Vagina (tissue), 2 donors: ENCODE data around the gene NR1H3.

Source experiments
- POLR2A ChIP-seq, 2 donors: fragments of 450-650 bp; IDR thresholded peaks; one replicate each; pipeline ENCODE4 v1.6.1; 2017; ENCODE audit warnings: antibody characterized with exemption in 2 of 2, mild to moderate bottlenecking in 2 of 2, moderate library complexity in 2 of 2
- TF ChIP-seq, protein P1 (sequence below), 3 experiments: fragments of 450-650 bp in 2 of 3; fragments of 200-600 bp in 1 of 3; sonication (generic) in 1 of 3; IDR thresholded peaks; one replicate each; pipeline ENCODE4 v1.5.1; 2017 to 2019; ENCODE audit warnings: antibody characterized with exemption in 3 of 3, mild to moderate bottlenecking in 2 of 3, moderate library complexity in 2 of 3

DNA sequence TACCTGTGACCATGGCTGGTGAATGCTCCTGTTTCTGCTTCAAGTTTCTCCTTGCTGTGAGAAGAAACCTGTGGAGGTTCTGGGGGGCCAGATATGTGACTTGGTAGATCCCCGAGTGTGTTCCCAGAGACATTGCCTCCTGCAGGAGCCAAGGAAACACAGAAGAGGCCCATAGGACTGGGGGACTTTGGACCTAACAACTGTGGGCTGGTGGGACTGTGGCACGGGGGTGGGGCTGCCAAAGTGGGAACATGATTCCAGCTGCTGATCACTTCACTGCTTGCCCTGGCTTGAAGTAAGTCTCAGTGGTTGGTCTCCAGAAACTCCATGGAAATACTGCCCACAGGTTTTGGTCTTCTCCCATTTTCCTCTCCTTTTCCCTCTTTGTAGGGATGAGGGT is 4.1 kb upstream of the NR1H3 start:
- TF ChIP-seq POLR2A (IDR thresholded peaks at IDR 0.05) = no peak
- TF ChIP-seq, protein P1, sequence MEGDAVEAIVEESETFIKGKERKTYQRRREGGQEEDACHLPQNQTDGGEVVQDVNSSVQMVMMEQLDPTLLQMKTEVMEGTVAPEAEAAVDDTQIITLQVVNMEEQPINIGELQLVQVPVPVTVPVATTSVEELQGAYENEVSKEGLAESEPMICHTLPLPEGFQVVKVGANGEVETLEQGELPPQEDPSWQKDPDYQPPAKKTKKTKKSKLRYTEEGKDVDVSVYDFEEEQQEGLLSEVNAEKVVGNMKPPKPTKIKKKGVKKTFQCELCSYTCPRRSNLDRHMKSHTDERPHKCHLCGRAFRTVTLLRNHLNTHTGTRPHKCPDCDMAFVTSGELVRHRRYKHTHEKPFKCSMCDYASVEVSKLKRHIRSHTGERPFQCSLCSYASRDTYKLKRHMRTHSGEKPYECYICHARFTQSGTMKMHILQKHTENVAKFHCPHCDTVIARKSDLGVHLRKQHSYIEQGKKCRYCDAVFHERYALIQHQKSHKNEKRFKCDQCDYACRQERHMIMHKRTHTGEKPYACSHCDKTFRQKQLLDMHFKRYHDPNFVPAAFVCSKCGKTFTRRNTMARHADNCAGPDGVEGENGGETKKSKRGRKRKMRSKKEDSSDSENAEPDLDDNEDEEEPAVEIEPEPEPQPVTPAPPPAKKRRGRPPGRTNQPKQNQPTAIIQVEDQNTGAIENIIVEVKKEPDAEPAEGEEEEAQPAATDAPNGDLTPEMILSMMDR (IDR thresholded peaks at IDR 0.05) = no peak
